AG08395 (cell line): ENCODE measurements around the gene NOL4L.
A peak's percentile ranks its signal among the peaks of the same experiment; 100 is the strongest.

ENCODE experiments used
- DNase-seq: peaks from one replicate; pipeline ENCODE4 v3.0.0; 2012; ENCODE audit warnings: mixed read lengths, low spot score

The NOL4L gene

DNA sequence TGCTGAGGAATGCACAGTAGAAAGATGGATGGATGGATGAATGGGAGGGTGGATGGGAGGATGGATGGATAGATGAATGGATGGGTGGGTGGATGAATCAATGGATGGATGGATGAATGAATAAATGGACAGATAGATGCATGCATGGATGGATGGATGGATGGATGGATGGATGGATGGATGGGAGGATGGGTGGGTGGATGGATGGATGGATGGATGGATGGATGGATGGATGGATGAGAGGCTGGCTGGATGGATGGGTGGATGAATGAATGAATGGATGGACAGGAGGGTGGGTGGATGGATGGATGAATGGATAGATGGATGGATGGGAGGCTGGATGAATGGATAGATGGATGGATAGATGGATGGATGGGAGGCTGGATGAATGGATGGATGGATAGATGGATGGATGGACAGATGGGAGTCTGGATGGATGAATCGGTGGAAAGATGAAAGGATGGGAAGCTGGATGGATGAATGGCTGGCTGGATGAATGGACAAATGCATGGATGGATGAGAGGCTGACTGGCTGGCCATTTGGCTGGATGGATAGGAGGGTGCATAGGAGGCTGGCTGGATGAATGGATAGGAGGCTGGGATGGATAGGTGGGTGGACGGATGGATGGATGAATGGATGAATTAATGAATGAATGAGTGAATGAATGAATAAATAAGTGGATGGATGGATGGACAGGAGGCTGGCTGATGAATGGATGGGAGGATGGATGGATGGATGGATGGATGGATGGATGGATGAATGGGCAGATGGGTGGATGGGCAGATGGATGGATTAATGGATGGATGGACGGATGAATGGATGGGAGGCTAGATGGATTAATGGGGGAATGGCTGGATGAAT, 28.3 kb upstream of the NOL4L start:
- no peak for DNase-seq

- DNase-seq, result no peak
Observed at GRCh38 chr20:32612351-32613191, 27.4 kb upstream of the NOL4L start.

DNA sequence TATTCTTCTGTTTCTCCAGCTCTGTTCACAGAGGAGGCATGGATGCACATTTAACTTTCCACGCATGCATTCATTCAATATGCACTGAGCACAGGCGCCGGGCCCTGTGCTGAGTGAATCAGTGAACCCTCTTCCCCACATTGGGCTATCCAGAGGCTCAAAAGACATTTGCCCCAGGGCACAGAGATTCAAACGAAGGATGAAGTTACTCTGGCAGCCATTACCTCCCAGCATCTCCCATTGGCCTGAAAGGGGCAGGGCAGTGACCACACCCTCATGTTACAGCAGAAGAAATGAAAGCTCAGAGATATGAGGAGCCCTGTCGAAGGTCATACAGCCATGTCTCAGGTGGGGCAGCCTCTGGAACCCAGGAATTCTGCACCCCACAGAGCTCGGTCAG, 26.7 kb upstream of the NOL4L start:
- no peak for DNase-seq

DNA sequence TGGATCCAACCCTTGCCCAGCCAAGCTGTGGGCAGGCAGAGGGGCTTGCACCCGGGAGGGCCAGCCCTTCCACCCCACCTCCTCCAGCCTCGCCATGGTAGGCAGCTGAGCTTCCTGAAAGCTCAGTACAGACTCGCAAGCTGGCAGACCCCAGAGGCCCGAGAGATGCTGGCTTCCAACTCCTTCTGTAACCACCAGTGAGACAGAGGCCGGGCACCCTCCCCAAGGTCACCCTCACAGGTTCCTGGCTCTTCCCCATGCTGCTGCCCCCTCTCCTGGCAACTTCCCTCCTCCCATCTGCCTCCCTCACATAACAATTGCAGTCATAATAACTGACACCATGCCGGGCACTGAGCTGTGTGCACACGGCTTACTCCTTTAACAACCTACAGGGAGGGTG, 26.2 kb upstream of the NOL4L start:
- DNase-seq, result no peak

GRCh38 chr20:32610472-32611218, 25.5 kb upstream of the NOL4L start:
- no peak for DNase-seq

DNA sequence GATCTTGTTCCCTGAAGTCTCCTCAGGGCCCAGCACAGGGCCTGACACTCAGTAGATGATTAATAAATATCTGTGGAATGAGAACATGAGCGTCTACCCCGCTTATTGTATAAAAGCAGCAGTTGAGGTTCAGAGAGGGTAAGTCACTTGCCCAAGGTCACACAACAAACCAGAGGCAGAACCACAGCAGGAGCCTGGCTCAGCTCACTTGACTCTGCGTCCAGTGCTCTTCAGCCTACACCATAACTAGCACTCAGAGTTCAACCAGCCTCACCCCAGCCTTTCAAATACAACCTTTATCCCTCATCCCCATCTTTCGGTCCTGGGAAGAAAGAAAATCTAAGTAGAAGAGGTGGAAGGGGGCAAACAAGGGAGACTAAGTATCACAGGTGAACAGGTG, 24.9 kb upstream of the NOL4L start:
- DNase-seq, result no peak

DNA sequence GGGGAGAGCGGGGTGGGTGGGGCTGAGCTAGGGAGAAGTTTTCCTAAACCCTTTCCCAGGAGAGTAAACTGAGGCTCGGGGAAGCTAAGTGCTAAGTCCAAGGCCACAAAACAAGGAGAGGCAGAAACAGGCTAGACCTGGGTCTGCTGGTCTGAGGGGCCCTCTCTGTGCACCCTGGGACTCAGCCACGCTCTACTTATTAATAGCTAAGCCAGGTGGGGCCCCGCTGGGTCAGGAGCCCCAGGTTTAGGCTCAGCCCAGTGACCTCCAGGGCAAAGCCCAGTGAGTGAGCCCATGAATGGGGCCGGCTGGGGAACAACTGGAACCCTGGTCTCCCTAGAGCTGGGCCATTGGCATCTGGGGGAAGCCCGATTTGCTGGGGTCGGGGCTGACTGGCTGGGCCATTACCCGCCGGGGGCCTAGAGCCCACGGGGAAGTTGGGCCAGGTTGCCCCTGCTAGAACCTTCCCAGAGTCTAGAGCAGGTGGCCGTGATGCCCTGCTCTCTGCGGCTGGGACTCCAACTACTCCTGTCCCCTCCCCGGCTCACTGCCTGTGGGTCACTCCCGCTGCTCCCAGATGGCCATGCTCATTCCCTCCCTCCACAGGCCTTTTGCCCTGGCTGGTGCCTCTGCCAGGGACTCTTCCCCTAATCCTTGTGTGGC, 24.1 kb upstream of the NOL4L start:
- no peak for DNase-seq

DNA sequence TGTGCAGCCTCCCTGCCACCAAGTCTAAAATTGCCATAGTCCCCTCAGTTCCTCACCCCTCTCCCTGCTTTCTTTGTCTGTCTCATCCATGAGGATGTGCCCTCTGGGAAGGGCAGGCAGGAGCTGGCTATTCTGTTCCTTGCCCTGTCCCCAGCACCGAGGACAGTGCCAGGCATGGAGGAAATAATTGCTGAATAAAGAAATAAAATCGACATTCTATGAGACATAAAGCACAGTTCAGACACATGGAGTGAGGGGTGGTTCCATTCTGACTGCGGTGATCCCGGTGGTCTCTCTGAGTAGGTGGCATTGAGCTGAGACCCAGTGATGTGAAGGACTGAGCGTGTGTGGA, 23.5 kb upstream of the NOL4L start:
- DNase-seq, result no peak

DNA sequence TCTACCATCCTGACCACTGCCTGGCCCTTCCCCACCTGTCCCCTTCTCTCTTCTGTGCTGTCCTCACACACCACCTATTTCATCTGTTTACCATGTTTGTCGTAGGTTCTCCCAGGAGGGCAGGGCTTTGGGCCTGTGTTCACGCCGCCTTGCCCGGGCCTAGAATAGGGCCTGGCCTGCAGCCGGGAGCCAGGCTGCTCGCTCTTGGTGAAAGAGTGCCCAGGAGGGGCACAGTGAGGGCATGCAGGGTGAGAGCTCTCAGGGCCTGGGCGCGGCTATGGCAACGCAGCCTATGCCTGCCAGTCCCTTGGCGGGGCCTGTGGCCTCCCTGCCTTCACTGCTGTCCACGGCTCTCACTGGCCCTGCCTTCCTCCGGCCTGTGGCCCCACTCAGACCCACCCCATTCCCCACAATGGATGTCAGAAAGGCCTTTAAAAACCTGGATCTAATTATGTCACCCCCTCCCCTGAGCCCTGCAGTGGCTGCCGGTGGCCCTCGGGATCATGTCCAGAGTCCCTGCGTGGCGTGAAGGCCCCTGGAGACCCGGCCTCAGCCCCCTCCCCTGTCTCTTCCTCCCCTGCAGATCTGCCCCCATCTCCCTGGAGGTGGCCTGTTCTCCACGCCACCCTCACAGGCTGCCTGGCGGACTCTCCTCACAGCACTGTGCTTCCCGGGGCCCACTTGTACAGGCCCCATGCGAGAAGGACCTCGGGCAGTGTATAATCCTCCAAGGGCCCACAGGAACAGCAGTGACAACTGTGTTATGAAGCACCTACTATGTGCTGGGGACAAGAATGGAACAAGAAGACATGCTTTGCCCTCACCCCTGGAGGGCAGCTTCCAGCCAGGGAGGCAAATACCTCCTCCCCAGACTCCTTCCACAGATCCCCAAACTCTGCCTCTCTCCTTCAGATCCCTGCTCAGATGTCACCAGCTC, 22.9 kb upstream of the NOL4L start:
- DNase-seq, result no peak

DNA sequence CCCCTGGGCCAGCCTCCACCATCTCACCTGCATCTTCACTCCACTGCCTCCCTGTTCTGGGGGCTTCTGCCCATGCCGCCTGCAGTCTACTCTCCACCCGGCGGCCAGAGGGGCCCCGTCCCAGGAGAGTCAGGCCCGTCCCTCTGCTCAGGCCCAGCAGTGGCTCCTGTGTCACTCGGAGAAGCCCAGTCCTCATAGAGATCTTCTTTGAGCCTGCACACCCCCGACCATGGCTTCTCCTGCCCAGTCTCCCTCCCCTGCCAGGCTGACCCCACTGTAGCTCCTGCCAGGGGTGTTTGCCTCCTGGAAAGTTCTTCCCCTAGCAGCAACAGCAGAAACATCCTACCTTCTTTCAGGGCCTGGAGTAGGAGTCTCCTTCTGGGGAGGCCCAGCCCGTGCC, 22.2 kb upstream of the NOL4L start:
- DNase-seq, result no peak

DNA sequence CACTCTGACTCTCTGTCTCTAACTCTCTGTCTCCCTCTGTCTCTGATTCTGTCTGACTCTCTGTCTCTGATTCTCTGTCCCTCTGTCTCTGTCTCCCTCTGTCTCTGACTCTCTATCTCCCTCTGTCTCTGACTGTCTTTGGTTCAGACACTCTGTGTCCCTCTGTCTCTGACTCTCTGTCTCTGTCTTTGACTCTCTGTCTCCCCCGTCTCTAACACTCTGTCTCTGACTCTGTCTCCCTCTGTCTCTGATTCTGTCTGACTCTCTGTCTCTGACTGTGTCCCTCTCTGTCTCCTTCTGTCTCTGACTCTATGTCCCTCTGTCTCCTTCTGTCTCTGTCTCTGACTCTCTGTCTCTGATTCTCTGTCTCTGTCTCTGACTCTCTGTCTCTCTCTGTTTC, 21.7 kb upstream of the NOL4L start:
- DNase-seq, result no peak

- no peak for DNase-seq
Observed at GRCh38 chr20:32606107-32606506, 21.0 kb upstream of the NOL4L start.

- DNase-seq, result no peak
Observed at GRCh38 chr20:32605167-32605656, 20.1 kb upstream of the NOL4L start.

GRCh38 chr20:32603046-32603726, 18.1 kb upstream of the NOL4L start:
- no peak for DNase-seq

DNA sequence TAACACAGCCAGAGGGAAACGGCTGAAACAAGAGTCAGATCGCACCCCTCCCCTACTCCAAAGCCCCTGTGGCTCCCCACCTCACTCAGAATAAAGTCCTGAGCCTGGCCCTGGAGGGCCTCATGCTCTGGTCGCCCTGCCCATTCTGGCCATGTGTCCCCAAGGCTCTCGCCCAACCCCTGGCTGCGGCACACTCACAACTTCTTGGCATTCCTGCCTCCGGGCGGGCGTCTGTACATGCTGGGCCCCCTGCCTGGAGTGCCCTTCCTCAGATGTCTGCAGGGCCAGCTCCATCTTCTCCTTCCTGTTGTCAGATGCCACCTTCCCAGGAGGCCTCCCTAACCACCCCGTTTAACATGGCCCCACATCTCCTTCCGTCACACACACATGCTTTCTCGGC, 17.1 kb upstream of the NOL4L start:
- DNase-seq, result no peak

DNA sequence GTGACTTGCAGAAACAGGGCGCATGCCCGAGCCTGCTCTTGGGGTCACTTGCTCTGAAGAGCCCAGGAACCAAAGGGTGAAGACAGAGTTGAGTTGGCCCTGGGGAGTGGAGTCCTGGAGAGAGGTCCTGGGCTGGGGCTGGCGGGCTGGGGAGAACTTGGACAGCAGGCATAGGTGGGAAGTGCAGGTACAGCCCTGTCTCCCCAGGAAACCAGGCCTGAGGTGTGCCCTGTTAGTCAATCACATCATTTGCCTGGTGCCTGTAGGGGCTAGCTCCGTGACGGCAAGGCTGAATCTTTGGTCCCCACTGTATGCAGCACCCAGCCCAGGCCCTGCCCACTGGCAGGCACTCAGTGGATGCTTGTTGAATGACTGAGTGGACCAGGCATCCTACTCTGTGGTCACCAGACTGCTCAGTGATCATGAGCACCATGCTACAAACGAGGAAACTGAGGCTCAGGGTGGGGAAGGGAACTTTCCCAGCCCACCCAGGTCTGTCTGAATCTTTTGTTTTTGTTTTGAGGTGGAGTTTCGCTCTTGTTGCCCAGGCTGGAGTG, 15.6 kb upstream of the NOL4L start:
- peak; percentile 56 for DNase-seq

DNA sequence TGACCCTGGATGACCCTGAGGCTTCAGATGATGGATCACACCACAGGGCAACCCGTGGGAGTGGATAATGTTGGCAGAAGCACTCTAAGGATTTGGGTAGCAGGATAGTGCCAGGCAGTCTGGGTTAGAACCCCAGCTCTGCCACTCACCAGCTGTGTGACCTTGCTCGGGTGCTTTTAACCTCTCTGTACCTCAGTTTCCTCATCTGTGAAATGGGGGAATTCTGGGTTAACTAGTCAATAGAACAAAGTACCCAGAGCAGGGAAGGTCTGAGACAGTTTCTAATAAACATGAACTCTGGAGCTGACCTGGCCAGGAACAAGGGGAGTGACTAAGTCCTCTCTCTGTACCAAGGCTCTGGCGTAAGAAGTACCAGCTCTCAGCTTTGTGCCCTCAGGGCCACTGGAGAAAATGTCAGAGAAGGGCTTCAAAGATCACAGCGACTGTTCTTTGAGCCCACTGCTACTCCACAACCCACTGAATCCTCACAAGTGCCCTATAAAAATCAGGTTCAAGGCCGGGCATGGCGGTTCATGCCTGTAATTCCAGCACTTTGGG, 14.7 kb upstream of the NOL4L start:
- DNase-seq, result no peak

DNA sequence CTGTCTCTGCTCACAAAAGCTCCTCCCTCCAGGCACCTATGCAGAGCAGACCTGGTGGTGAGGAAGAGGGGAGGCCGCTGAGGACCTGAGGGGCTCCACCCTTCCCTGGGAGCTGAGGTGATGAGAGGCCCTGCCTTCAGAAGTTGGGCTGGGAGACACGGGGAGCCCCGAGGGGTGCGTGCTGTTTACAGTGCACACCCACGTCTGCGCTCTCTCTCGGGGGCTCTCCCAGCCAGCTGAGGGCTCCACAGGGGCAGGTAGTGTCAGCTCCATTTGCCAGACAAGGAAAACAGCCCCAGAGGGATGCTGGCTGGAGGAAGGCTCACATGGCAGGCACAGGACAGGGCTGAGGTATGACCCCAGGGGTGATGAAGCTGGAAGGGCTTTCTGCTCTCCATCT, 13.5 kb upstream of the NOL4L start:
- DNase-seq, result no peak

- no peak for DNase-seq
Observed at GRCh38 chr20:32597714-32598113, 12.6 kb upstream of the NOL4L start.
